Body of pancreas (tissue), 4 donors: Measurements from ENCODE around the gene MED27.

Experiments
- CTCF ChIP-seq, 7 experiments: fragments of 450-650 bp in 4 of 7; fragments of 200-600 bp in 3 of 7; sonication (generic) in 3 of 7; IDR thresholded peaks; one replicate each; pipeline ENCODE4 v1.5.1; 2016 to 2019; ENCODE audit warnings: antibody characterized with exemption in 7 of 7
- POLR2A ChIP-seq, 3 donors: fragments of 450-650 bp; IDR thresholded peaks; one replicate each; pipeline ENCODE4 v1.6.1; 2016; ENCODE audit warnings: antibody characterized with exemption in 3 of 3, mild to moderate bottlenecking in 2 of 3

- no peak for TF ChIP-seq CTCF (IDR thresholded peaks at IDR 0.05)
- TF ChIP-seq POLR2A (IDR thresholded peaks at IDR 0.05): no peak
These were observed 128.5 kb downstream of the MED27 start for GRCh38 chr9:131951155-131951554.
